Measurements from ENCODE around the gene LZTS3.

The LZTS3 gene

DNA sequence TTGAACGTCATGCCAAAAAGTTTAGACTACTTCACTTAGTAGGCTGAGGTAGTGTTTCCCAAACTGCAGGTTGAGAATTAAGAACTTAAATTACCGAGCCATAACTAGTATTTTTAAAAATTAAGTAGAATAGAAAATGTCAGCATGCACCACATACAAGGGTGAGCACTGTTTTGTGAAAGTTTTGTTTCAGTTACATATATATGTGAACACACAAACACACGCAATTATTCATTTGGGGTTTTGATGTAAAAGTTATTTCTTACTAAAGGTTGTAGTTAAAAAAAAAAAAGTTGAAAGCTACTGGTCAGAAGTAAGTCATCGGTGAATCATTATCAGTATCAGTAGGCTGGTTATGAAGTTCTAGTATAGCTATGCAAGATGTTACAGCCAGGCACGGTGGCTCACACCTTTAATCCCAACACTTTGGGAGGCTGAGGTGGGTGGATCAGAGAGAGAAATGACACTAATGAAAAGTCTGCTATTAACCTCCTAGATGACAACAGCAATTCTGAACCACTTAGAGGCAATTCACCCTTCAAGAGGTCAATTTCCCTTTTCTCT is 37.8 kb downstream of the LZTS3 start:
- Histone ChIP-seq H3K4me3 (replicated peaks; ENCODE audit: insufficient read depth, low read length) (no peak overlapping the region), H3K27me3 (ENCODE audit: insufficient read depth, poor library complexity, severe bottlenecking) (no peaks in the 10 kb centered on the region), H3K27ac (replicated peaks) (no peak overlapping the region)
- TF ChIP-seq POLR2AphosphoS5 (IDR thresholded peaks at IDR 0.05; ENCODE audit: low read depth) (no peak), GABPA (IDR thresholded peaks at IDR 0.05; ENCODE audit: low read depth) (no peak), SPI1 (IDR thresholded peaks at IDR 0.05; ENCODE audit: borderline replicate concordance, low read depth) (no peak)
- TF ChIP-seq, protein P1, sequence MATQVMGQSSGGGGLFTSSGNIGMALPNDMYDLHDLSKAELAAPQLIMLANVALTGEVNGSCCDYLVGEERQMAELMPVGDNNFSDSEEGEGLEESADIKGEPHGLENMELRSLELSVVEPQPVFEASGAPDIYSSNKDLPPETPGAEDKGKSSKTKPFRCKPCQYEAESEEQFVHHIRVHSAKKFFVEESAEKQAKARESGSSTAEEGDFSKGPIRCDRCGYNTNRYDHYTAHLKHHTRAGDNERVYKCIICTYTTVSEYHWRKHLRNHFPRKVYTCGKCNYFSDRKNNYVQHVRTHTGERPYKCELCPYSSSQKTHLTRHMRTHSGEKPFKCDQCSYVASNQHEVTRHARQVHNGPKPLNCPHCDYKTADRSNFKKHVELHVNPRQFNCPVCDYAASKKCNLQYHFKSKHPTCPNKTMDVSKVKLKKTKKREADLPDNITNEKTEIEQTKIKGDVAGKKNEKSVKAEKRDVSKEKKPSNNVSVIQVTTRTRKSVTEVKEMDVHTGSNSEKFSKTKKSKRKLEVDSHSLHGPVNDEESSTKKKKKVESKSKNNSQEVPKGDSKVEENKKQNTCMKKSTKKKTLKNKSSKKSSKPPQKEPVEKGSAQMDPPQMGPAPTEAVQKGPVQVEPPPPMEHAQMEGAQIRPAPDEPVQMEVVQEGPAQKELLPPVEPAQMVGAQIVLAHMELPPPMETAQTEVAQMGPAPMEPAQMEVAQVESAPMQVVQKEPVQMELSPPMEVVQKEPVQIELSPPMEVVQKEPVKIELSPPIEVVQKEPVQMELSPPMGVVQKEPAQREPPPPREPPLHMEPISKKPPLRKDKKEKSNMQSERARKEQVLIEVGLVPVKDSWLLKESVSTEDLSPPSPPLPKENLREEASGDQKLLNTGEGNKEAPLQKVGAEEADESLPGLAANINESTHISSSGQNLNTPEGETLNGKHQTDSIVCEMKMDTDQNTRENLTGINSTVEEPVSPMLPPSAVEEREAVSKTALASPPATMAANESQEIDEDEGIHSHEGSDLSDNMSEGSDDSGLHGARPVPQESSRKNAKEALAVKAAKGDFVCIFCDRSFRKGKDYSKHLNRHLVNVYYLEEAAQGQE (IDR thresholded peaks at IDR 0.05; ENCODE audit: insufficient replicate concordance, low read depth) = no peak
- TF ChIP-seq, protein P2, sequence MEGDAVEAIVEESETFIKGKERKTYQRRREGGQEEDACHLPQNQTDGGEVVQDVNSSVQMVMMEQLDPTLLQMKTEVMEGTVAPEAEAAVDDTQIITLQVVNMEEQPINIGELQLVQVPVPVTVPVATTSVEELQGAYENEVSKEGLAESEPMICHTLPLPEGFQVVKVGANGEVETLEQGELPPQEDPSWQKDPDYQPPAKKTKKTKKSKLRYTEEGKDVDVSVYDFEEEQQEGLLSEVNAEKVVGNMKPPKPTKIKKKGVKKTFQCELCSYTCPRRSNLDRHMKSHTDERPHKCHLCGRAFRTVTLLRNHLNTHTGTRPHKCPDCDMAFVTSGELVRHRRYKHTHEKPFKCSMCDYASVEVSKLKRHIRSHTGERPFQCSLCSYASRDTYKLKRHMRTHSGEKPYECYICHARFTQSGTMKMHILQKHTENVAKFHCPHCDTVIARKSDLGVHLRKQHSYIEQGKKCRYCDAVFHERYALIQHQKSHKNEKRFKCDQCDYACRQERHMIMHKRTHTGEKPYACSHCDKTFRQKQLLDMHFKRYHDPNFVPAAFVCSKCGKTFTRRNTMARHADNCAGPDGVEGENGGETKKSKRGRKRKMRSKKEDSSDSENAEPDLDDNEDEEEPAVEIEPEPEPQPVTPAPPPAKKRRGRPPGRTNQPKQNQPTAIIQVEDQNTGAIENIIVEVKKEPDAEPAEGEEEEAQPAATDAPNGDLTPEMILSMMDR (IDR thresholded peaks at IDR 0.05; ENCODE audit: insufficient read depth, low read length) = no peak
- no peak for DNase-seq (ENCODE audit: low read depth in 1 of 2, low spot score in 1 of 2)

DNA sequence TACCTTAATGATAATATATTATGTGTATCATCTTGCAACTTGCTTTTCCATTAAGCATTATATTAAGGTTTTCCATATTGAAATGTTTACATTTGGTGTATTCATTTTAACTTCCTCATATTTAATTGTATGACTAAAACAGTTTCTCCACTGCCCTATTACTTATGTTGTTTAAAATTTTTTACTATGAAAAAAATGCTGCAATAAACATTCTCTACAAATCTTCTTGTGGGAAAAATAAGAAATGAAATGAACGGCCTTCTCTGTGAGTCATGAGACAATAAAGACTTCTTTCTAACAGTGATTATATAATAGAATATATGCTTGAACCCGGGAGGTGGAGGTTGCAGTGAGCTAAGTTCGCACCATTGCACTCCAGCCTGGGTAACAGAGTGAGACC is 39.2 kb downstream of the LZTS3 start:
- TF ChIP-seq POLR2AphosphoS5 (IDR thresholded peaks at IDR 0.05; ENCODE audit: low read depth) = no peak
- TF ChIP-seq SPI1 (IDR thresholded peaks at IDR 0.05; ENCODE audit: borderline replicate concordance, low read depth) = no peak
- TF ChIP-seq, protein P1 (IDR thresholded peaks at IDR 0.05; ENCODE audit: insufficient replicate concordance, low read depth) = no peak
- TF ChIP-seq GABPA (IDR thresholded peaks at IDR 0.05; ENCODE audit: low read depth) = no peak
- TF ChIP-seq, protein P2 (IDR thresholded peaks at IDR 0.05; ENCODE audit: insufficient read depth, low read length) = no peak
- no peak overlapping the region for H3K27ac ChIP-seq (replicated peaks)
- no peaks in the 10 kb centered on the region for H3K27me3 ChIP-seq (ENCODE audit: insufficient read depth, poor library complexity, severe bottlenecking)
- DNase-seq (ENCODE audit: low read depth in 1 of 2, low spot score in 1 of 2) = no peak
- no peak overlapping the region for H3K4me3 ChIP-seq (replicated peaks; ENCODE audit: insufficient read depth, low read length)

DNA sequence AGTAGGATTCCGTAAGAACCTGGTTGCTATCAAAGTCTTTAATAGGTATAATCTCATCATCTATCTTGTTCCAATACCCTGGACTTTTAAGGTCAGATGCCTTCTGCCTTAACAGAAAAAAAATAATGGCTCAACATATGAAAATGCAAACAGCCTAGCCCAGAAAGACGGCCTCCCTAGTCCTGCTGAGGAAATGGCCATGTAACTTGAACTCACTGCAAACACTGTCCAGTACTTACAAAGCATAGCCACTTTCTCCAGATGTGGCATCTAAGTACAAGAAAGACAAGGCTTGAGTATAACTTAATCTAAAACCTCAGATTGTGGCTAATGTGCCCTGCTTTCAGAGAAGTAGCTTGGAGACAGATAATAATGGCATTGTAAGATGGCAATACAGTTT is 40.2 kb downstream of the LZTS3 start:
- TF ChIP-seq, protein P1 (IDR thresholded peaks at IDR 0.05; ENCODE audit: insufficient replicate concordance, low read depth) = no peak
- no peak for TF ChIP-seq SPI1 (IDR thresholded peaks at IDR 0.05; ENCODE audit: borderline replicate concordance, low read depth)
- TF ChIP-seq POLR2AphosphoS5 (IDR thresholded peaks at IDR 0.05; ENCODE audit: low read depth) = no peak
- TF ChIP-seq GABPA (IDR thresholded peaks at IDR 0.05; ENCODE audit: low read depth) = no peak
- TF ChIP-seq, protein P2 (IDR thresholded peaks at IDR 0.05; ENCODE audit: insufficient read depth, low read length) = no peak
- no peaks in the 10 kb centered on the region for H3K27me3 ChIP-seq (ENCODE audit: insufficient read depth, poor library complexity, severe bottlenecking)
- DNase-seq (ENCODE audit: low read depth in 1 of 2, low spot score in 1 of 2) = no peak
- no peak overlapping the region for H3K27ac ChIP-seq (replicated peaks)
- H3K4me3 ChIP-seq (replicated peaks; ENCODE audit: insufficient read depth, low read length) = no peak overlapping the region
